Epithelial cell of prostate (primary cell): ENCODE data around the gene NDUFAF8.

Experiments
- DNase-seq: peaks from one replicate; pipeline ENCODE4 v3.0.0-alpha.2; 2011; ENCODE audit warnings: low read depth, low spot score
- H3K27ac ChIP-seq: fragments of 450-650 bp; 2 replicates; pipeline ENCODE4 v1.5.1; 2017; ENCODE audit warnings: mild to moderate bottlenecking

NDUFAF8 gene

GRCh38 chr17:81200201-81200600 is 38.9 kb upstream of the NDUFAF8 start:
- H3K27ac ChIP-seq = no peak overlapping the region
- no peak for DNase-seq

GRCh38 chr17:81200695-81201580 is 38.2 kb upstream of the NDUFAF8 start:
- DNase-seq = peak; percentile 18
- no peak overlapping the region for H3K27ac ChIP-seq

GRCh38 chr17:81202318-81202717 is 36.8 kb upstream of the NDUFAF8 start:
- no peak overlapping the region for H3K27ac ChIP-seq
- no peak for DNase-seq

GRCh38 chr17:81203136-81203535 is 36.0 kb upstream of the NDUFAF8 start:
- H3K27ac ChIP-seq = no peak overlapping the region
- DNase-seq = no peak

GRCh38 chr17:81204578-81204977 is 34.5 kb upstream of the NDUFAF8 start:
- DNase-seq = no peak
- no peak overlapping the region for H3K27ac ChIP-seq

GRCh38 chr17:81206166-81206565 is 33.0 kb upstream of the NDUFAF8 start:
- no peak overlapping the region for H3K27ac ChIP-seq
- DNase-seq = no peak

- DNase-seq = no peak
- no peak overlapping the region for H3K27ac ChIP-seq
Observed at GRCh38 chr17:81206657-81207056, 32.5 kb upstream of the NDUFAF8 start.

GRCh38 chr17:81207610-81208581 is 31.2 kb upstream of the NDUFAF8 start:
- DNase-seq = no peak
- H3K27ac ChIP-seq = no peak overlapping the region

GRCh38 chr17:81208651-81209050 is 30.5 kb upstream of the NDUFAF8 start:
- no peak for DNase-seq
- no peak overlapping the region for H3K27ac ChIP-seq

- H3K27ac ChIP-seq = no peak overlapping the region
- no peak for DNase-seq
Observed at GRCh38 chr17:81209141-81209540, 30.0 kb upstream of the NDUFAF8 start.

- DNase-seq = no peak
Observed at GRCh38 chr17:81210466-81210865, 28.7 kb upstream of the NDUFAF8 start.

GRCh38 chr17:81210868-81211267 is 28.2 kb upstream of the NDUFAF8 start:
- H3K27ac ChIP-seq = no peak overlapping the region
- DNase-seq = no peak

More at GRCh38 chr17:81210466-81210865, 28.7 kb upstream of the NDUFAF8 start:
- no peak overlapping the region for H3K27ac ChIP-seq

- no peak for DNase-seq
- H3K27ac ChIP-seq = no peak overlapping the region
Observed at GRCh38 chr17:81212365-81212764, 26.8 kb upstream of the NDUFAF8 start.

GRCh38 chr17:81213978-81214377 is 25.1 kb upstream of the NDUFAF8 start:
- H3K27ac ChIP-seq = no peak overlapping the region
- no peak for DNase-seq

GRCh38 chr17:81217491-81217890 is 21.6 kb upstream of the NDUFAF8 start:
- no peak for DNase-seq
- H3K27ac ChIP-seq = no peak overlapping the region

GRCh38 chr17:81218459-81218858 is 20.7 kb upstream of the NDUFAF8 start:
- no peak overlapping the region for H3K27ac ChIP-seq
- no peak for DNase-seq

- DNase-seq = no peak
- H3K27ac ChIP-seq = no peak overlapping the region
Observed at GRCh38 chr17:81218991-81219390, 20.1 kb upstream of the NDUFAF8 start.

GRCh38 chr17:81219476-81220180 is 19.5 kb upstream of the NDUFAF8 start:
- no peak for DNase-seq
- no peak overlapping the region for H3K27ac ChIP-seq

GRCh38 chr17:81221371-81221841 is 17.7 kb upstream of the NDUFAF8 start:
- no peak for DNase-seq

More at GRCh38 chr17:81221371-81221841, 17.7 kb upstream of the NDUFAF8 start:
- no peak overlapping the region for H3K27ac ChIP-seq
